Measurements from ENCODE around the gene COL13A1.

- TF ChIP-seq, protein P1, sequence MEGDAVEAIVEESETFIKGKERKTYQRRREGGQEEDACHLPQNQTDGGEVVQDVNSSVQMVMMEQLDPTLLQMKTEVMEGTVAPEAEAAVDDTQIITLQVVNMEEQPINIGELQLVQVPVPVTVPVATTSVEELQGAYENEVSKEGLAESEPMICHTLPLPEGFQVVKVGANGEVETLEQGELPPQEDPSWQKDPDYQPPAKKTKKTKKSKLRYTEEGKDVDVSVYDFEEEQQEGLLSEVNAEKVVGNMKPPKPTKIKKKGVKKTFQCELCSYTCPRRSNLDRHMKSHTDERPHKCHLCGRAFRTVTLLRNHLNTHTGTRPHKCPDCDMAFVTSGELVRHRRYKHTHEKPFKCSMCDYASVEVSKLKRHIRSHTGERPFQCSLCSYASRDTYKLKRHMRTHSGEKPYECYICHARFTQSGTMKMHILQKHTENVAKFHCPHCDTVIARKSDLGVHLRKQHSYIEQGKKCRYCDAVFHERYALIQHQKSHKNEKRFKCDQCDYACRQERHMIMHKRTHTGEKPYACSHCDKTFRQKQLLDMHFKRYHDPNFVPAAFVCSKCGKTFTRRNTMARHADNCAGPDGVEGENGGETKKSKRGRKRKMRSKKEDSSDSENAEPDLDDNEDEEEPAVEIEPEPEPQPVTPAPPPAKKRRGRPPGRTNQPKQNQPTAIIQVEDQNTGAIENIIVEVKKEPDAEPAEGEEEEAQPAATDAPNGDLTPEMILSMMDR (IDR thresholded peaks at IDR 0.05) = no peak
- no peak for TF ChIP-seq POLR2A (IDR thresholded peaks at IDR 0.05)
Measured at GRCh38 chr10:69963835-69964710, 162.4 kb downstream of the COL13A1 start.

Data from esophagus squamous epithelium (tissue), 4 donors.